Measurements from ENCODE around the gene MYO3B.

DNA sequence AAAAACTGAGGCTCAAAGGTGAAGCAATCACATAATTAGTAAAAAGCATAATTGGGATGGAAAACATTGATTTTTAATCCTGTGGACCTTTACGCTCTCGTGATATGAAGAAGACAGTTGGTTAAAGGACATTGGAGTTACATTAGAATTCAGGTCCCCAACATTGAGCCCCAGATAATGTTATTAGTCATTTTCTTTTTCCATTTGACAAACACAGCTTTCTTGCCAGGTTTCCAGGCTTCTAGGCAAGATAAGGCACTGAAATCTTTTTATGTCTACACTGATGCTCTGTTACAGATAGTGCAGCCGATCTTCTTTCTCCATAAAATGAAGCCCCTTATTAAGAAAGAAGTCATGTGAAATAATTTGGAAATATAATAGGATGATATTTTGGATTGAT, 38.5 kb downstream of the MYO3B start:
- TF ChIP-seq EZH2 (IDR thresholded peaks at IDR 0.05; ENCODE audit: borderline replicate concordance, low read depth, low read length, severe bottlenecking) = no peak
- TF ChIP-seq, protein P1, sequence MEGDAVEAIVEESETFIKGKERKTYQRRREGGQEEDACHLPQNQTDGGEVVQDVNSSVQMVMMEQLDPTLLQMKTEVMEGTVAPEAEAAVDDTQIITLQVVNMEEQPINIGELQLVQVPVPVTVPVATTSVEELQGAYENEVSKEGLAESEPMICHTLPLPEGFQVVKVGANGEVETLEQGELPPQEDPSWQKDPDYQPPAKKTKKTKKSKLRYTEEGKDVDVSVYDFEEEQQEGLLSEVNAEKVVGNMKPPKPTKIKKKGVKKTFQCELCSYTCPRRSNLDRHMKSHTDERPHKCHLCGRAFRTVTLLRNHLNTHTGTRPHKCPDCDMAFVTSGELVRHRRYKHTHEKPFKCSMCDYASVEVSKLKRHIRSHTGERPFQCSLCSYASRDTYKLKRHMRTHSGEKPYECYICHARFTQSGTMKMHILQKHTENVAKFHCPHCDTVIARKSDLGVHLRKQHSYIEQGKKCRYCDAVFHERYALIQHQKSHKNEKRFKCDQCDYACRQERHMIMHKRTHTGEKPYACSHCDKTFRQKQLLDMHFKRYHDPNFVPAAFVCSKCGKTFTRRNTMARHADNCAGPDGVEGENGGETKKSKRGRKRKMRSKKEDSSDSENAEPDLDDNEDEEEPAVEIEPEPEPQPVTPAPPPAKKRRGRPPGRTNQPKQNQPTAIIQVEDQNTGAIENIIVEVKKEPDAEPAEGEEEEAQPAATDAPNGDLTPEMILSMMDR (IDR thresholded peaks at IDR 0.05; ENCODE audit: extremely low read depth in 1 of 2, insufficient read depth in 1 of 2, low read depth in 1 of 2, low read length in 2 of 2) = no peak
